IPS DF 19.7 (cell line): ENCODE results near the gene BPIFB3.
"Not testable (repeated sequence)": the region's sequence is repeated elsewhere in the genome, so short reads cannot be mapped to it uniquely, and the experiment has no call there.

Experiments used
- DNase-seq: peaks from one replicate; pipeline ENCODE4 v3.0.0-alpha.2; 2013; ENCODE audit warnings: low read depth, low spot score

Gene BPIFB3

DNA sequence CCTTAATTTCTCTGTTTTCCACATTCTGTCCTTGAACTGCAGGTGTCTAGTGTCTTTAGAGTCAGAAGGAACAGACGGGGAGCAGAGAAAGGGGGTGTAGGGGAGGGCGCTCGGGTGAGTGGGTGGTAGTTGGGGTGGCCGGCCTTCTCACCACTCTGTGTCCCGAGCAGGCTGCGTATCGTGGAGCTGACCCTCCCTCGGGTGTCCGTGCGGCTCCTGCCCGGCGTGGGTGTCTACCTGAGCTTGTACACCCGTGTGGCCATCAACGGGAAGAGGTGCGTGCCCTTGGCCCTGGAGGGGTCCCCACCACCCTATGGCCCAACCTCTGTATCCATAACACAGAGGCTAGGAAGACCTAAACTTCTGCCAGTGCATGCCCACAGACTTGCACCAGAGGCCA is 31.0 kb downstream of the BPIFB3 start:
- no peak for DNase-seq

DNA sequence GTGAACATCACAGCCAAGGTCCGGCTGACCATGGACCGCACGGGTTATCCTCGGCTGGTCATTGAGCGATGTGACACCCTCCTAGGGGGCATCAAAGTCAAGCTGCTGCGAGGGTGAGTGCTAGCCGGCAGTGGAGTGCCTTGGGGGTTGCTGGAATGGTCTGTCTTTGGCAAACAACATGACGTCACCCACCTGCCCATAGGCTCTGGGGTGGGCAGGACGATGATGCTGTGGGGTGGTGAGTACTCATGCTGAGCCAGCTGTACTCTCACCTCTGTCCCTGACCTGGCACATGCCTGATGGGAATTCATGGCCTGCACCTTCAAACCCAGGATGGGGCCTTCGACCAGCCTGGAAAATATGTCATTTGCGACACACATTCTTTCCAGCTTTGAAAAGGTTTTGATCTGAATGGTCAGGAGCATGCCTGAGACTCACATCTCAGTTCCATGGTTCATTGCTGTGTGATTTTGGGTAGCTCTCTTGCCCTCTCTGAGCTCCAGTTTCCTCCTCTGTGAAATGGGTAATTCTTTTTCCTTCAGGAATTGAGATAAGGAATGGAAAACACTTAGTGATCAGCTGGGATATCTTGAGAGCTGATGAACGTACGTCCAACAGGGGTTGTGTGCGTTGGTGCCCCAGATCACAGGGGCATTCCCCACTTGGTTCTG is 32.5 kb downstream of the BPIFB3 start:
- DNase-seq = no peak

DNA sequence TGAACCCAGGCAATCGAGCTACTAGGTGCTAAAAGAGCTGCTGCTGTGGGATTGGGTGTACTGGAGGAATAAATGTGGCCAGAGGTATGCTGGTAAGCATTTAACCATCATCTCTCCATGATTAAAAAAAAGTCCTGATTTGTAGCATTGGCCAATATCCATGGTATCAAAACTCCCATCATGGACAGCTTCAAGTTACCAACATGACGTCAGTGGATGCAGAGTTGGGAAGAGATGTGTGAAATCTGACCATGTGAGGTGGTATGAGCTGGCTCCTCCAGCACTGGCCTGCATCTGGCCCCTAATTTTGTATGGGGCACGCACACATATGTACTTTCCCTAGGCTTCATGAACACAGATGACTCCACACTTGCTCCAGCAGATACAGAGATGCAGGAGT is 37.4 kb downstream of the BPIFB3 start:
- DNase-seq = no peak

DNA sequence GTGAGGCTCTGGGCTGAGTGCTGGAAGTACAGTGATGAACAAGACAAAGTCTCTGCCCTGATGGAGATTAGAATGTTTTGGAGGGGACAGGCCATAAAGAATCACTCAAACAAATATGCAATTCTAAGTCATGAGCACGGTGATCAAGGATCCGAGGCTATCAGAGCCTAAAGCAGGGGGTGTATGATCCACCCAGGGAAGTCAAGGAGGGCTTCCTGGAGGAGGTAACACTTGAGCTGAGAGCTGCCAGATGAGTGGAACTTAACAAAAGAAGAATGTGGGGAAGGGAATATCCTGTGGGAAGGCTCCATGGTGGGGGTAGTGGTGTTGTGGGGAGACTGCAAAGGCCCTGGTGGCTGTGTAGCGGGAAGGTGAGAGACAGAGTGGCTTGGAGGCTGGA is 38.0 kb downstream of the BPIFB3 start:
- no peak for DNase-seq

DNA sequence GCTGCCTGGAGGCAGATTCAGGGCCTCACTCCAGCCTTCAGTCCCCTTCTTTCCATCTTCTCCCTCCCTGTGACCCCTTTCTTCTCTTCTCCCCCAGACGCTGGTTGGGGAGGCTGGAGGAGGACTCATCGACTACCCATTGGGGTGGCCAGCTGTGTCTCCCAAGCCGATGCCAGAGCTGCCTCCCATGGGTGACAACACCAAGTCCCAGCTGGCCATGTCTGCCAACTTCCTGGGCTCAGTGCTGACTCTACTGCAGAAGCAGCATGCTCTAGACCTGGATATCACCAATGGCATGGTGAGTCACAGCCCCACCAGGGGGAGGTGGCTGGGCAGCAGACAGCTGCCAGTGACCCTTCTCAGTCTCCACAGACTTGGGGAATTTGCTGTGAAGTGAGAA is 38.7 kb downstream of the BPIFB3 start:
- no peak for DNase-seq

DNA sequence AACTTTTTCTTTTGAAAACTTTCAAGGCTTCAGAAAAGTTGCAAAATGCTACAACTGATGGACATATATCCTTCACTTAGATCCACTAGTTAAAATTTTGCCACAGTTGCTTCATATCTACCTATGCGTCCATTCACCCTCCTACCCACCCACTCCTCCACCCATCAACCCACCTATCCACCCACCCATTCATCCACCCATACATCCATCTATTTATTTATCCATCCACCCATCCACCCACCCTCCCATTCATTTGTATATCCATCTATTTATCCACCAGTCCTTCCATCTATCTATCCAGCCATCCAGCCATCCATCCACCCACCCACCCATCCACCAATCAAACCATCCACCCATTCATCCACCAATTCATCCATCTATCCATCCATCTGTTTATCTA is 39.4 kb downstream of the BPIFB3 start:
- no peak for DNase-seq

DNA sequence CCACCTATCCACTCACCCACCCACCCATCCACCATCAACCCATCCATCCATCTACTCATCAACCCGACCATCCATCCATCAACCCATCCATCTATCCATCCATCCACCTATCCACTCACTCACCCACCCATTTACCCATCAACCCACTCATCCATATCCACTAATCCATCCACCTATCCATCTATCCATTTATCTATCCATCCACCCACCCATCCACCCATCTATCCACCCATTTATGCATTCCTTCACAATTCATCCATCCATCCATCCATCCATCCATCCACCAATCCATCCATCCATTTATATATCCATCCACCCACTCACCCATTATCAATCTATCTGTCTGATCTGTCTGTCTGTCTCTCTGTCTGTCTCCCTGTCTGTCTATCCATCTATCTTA is 39.9 kb downstream of the BPIFB3 start:
- no peak for DNase-seq

DNA sequence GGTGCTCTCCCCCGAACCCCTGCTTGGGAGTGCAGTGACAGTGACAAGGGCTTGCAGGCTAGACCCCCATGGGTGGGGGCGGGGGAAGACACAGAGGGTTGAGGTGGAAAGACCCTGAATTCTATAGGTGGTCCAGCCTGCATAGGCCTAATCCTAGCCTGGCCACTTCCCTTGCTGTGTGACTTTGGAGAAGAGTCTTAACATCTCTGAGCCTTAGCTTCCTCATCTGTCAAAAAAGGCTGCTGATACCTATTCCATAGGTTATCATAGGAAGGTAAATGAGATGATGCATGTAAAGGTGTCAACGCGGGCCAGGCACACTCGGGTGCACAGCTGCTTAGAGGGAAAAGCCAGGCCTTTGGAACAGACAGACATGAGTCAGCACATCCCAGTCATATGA is 41.5 kb downstream of the BPIFB3 start:
- no peak for DNase-seq

DNA sequence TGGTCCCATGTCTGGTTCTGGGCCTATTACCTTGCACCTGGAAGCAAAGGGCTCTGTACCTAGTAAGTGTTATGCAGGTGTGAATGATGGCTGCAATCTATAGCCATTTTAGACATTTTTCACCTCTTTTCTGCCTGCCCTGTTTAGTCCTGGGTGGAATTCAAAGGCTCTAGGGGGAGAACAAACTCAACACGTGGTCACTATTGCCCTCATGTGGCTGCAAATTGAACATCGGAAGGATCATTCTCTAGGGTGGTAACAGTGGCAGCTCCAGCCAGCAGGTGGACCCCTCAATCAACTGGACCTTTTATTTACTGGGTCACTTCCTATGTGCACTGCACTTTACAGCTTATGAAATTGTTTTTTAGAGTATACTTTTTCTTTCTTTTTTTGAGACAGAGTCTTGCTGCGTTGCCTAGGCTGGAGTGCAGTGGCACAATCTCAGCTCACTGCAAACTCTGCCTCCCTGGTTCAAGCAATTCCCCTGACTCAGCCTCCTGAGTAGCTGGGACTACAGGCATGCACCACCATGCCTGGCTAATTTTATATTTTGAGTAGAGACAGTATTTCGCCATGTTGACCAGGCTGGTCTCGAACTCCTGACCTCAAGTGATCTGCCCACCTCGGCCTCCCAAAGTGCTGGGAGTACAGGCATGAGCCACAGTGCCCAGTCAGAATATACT is 42.3 kb downstream of the BPIFB3 start:
- DNase-seq = peak; percentile 57

DNA sequence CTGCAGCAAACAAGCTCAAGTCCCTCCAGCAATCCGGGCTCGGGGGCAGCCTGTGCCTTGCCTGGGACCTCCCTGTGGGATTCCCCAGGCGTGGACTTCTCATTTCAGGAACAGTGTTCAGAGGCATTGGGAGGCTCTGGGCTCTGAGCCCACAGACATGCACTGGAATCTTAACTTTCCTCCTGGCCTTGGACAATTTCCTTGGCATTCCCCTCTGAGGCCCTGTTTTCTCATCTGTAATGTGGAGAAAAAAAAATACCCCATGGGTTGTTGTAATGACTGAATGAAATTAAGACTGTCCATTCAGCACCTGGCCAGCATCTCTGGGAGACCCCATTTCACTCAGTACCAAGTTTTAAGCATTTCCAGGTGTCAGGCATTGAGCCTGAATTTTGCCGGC is 43.3 kb downstream of the BPIFB3 start:
- no peak for DNase-seq

DNA sequence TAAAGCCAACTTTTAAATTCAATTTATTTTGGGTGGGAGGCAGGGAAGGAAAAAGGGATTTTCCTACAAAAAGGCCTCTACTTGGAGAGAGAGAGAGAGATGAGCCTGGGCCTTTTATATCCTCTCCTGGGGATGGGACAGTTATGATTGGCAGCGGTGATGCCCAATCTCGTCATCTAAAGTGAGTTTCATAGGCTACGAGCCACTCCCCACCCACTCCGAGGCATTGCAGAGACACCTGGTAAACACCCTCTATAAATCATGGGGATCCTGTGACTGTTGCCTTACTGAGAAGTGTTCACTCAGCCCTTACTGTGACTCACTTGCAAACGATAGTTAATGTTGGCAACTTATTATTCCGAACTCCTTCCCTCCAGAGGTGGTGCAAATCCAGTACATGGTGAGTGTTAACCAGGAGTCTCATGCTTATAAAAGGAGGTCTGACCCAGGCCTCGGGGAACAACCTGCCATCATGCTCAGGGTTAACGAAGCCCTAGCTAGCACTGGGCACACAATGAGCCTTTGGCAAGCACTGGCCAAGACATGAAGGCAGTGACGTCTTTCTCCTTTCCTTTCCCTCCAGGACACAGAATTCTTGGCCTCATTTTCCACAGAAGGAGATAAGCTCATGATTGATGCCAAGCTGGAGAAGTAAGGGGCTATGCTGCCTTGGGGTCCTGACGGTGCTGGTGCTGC is 46.3 kb downstream of the BPIFB3 start:
- no peak for DNase-seq

DNA sequence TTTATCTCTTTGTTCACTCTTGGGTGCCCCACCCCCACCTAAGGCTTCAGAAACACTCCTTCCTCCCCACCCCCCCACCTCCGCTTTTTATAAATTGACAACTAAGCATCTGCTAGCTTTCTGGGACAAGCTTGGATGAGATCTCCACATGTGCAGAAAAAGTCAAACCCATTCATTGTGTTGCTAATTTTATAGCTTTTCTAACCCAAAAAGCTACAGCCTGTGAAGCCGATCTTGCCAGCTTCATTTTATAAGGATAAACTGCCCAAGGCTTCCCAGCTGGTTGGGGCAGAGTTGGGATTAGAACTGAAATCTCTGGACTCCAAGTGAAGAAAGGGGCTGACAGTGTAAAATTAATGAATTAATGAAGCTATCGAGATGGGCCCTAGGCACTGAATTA is 49.9 kb downstream of the BPIFB3 start:
- DNase-seq = no peak

DNA sequence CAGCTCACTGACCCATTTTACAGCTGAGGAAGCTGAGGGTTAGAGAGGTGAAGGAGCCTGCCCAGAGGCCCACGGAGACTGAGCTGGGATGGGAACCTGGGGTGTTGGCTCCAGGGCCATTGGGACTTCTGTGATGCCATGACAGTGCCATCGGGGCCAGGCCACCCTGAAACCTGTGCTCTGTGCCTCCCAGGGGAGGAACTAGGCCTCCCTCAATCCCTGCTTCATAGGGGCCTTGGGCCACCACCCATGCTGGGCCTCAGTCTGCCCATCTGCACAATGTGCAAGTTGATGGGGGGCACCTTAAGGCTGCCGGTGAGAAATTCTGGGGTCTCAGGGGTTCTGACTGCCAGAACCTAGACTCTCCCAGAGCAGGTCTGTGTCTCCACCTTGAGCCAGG is 50.6 kb downstream of the BPIFB3 start:
- DNase-seq = no peak

DNA sequence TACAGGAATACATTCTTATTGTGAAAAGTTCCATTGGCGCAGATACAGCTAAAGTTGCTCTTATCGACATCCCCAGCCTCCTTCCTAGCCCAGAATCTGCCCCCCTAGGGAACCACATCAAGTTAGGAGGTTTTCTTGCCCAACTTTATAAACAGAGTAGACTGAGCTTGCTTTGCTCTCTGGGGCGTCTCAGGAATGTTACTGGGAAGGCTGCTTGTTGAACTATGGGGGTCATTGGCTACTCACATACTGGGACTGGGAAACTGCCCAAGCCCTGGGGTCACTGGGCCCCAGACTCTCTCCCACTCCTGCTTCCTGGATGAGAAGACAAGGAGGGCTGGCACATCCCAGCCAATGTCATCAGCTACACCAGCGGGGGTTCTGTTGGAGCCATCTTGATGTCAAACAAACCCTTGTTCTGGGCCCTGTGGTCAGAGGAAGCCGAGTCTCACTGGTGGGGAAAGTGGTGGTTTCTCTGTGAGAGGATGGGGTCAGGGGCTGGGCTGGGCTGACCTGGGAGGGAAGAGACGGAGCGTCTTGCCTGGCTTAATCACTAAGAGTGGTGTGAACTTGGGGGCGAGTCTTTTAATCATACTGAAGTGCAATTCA is 51.7 kb downstream of the BPIFB3 start:
- no peak for DNase-seq

DNA sequence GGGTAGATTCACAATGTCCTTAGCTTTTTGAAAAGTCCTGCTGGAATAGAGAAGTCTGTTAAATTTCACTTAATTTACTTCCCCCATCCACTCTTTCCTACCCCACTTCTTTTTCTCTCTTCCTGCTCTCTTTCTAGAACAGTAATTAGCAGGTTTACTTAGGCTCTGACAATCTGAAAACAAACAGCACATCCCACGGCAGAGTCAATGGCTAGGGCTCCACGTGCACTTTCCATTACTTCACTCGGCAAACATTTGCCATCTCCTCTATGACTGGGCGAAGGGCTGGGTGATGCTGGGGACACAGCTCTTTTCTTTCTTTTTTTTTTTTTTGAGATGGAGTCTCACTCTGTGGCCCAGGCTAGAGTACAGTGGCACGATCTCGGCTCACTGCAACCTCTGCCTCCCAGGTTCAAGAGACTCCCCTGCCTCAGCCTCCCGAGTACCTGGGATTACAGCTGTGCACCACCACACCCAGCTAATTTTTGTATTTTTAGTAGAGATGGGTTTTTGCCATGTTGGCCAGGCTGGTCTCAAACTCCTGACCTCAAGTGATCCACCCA is 52.4 kb downstream of the BPIFB3 start:
- not testable (repeated sequence) for DNase-seq

DNA sequence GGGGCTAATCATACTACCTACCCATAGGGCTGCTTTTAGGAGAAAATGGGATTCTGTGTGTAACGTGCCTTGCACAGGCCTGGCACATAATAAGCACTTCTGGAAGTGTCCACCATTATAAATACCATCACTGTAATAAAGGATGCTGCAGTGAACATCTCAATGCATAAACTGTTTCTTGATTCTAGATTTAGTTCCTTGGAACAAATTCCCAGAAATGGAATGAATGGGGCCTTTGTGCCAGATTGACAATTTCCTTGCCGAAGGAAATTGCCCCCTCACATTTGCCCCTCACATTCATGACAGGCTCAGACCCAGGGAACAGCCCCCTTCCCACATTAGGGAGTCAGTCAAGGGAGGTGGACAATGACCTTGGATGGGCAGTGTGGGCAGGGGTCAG is 55.0 kb downstream of the BPIFB3 start:
- DNase-seq = no peak

DNA sequence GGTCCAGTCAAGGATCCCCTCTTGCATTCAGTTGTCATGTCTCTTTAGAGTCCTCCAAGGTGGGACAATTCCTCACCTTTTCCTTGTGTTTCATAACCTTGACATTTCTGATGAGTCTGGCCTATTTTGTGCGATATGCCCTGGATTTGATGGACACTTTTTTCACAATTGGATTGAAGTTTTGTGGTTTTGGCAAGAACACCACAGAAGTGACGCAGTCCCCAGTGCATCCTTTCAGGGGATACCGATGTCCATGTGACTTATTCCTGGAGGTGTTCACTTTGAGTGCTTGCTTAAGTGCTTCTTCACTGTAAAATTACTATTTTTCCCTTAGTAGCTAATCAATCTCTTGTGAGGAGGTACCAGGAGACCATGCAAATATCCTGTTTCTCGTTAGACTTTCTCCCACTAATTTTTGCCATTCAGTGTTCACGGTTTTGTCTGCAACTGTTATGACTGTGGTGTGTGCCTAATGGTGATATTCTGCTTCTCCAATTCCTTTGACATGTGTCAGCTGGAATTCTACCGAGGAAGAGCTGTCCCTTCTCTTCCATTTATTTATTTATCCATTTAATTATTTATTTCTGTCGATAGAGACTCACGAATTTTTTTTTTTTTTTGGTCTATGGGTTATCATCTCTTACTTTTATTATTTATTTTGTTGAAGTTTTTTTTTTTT is 56.6 kb downstream of the BPIFB3 start:
- DNase-seq = no peak

DNA sequence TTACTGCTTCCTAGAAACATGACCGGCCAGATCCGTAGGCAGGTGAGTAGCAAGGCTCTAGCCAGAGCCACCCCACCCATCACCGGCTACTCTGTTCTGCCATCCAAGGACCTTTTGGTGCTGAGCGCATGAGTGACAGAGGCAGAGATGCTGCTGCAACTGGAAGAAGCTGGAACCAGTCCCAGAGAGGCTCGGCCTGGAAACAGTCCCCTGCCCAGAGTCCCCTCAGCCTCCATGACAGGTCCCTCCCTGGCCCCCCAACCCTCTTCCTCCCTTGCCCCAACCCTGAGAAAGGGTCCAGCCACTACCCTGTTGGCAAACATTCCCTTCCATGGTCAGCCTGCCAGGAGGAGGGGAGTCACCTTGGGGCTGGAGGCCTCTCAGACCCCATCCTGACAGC is 57.6 kb downstream of the BPIFB3 start:
- no peak for DNase-seq

DNA sequence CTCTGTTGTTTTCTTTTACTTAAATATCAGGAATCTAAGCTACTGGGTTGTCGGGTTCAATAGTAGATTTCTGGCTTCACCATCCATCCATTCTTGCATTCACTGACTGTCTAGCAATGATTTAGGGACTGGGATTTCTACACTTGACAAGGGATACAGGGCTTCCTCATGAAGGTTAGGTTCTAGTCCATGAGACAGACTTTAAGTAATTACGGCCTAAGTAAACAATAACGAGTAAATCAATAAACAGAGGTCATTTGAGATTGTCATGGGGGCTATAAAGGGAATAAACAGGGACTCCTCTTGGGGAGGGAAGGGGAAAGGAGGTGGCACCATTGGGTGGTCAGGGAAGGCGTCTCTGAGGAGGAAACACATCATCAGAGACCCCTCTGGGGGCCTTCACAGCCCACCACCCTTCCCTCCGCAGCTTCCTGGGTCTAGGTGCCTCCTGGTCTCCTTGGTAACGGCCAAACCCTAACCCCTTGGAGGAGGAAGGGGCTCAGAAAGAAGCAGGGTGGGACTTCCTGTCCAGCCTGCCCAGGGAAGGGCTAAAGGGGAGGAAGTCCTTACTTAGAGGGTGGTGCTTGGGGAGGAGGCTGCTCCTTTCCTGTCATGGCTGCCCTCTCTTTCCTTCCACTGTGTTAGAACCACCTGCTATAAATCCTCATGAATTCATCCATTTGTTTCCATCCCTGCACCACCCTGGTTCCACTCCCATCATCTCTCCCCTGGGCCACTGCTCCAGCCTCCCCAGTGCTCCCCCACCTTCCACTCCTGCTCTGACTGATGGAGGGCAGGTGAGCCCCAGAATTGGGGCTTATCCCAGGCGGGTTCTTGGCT is 59.1 kb downstream of the BPIFB3 start:
- no peak for DNase-seq

DNA sequence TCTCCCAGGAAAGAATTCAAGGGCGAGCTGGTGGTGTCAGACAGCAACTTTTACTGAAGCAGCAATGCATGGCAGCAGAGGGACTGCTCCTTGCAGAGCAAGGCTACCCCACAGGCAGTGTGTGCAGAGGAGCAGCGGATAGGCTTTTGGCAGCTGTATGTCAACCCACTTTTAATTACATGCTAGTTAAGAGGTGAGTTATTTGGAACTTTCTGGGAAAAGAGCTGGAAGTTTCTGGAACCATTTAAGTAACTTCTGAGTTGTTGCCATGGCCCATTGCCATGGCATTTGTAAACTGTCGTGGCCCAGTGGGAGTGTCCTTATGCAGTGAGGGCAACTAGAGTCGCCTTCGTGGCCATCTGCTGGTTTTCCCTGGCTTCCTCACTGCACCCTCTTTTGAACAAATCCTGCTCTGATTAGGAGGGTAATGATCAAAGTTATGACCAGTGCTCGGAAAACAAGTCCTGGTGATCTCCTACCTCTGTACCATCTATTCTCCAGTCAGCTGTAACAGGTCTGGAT is 59.7 kb downstream of the BPIFB3 start:
- DNase-seq = no peak

DNA sequence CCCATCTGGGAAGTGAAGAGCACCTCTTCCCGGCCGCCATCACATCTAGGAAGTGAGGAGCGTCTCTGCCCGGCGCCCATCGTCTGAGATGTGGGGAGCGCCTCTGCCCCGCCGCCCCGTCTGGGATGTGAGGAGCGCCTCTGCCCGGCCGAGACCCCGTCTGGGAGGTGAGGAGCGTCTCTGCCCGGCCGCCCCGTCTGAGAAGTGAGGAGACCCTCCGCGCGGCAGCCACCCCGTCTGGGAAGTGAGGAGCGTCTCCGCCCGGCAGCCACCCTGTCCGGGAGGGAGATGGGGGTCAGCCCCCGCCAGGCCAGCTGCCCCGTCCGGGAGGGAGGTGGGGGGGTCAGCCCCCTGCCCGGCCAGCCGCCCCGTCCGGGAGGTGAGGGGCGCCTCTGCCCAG is 61.8 kb downstream of the BPIFB3 start:
- not testable (repeated sequence) for DNase-seq
